NT2/D1 (cell line): Measurements from ENCODE around the gene OSBP2.

ENCODE experiments used
- SUZ12 ChIP-seq: IDR thresholded peaks from 2 replicates; pipeline ENCODE4 v1.6.1; 2011; ENCODE audit not compliant: insufficient read length, insufficient read depth; ENCODE audit errors: extremely low read depth
- YY1 ChIP-seq: IDR thresholded peaks from 2 replicates; pipeline ENCODE4 v1.6.1; 2011; ENCODE audit not compliant: insufficient read length, insufficient read depth
- ZNF274 ChIP-seq: IDR thresholded peaks from 2 replicates; pipeline ENCODE4 v1.6.1; 2011; ENCODE audit warnings: mild to moderate bottlenecking, low read depth, low read length

- TF ChIP-seq SUZ12 (no peak), YY1 (no peak), ZNF274 (no peak)
Observed at GRCh38 chr22:30930228-30930627, 235.6 kb downstream of the OSBP2 start.
